WTC11 (cell line): Measurements from ENCODE around the gene SUPT3H. TPM values are rescaled to one million over a fixed set of nuclear protein-coding genes. Genes with fewer than 3 reads are reported as not detected.
A peak's percentile ranks its signal among the peaks of the same experiment; 100 is the strongest.

ENCODE experiments used
- ATAC-seq: fragments of 200-7000 bp; cut with Tn5 transposase; 2 replicates; pipeline ENCODE4 v1.10.0; 2021; ENCODE audit warnings: mild to moderate bottlenecking, moderate library complexity
- CTCF ChIA-PET: fragments of 300-600 bp; sonication (Branson Sonifier 250); formaldehyde crosslinking; loops from one replicate; lab custom pipeline; 2021; ENCODE audit warnings: antibody characterized with exemption; lab: Charles Lee
- POLR2A ChIA-PET: fragments of 350-600 bp; sonication (Branson Sonifier 250); formaldehyde crosslinking; loops from one replicate; lab custom pipeline; 2021; ENCODE audit warnings: antibody characterized with exemption; lab: Charles Lee
- DNase-seq: peaks from one replicate; pipeline ENCODE4 v3.0.0; 2021; ENCODE audit warnings: low spot score
- H3K27ac Mint-ChIP-seq: 2 replicates; pipeline ENCODE4 v1.8.0; 2021; ENCODE audit warnings: mixed read lengths
- H3K27me3 Mint-ChIP-seq: 2 replicates; pipeline ENCODE4 v1.8.0; 2021; ENCODE audit warnings: low read depth, mild to moderate bottlenecking, moderate library complexity, mixed read lengths
- H3K36me3 Mint-ChIP-seq: 2 replicates; pipeline ENCODE4 v1.8.0; 2021; ENCODE audit warnings: mixed read lengths
- H3K4me1 Mint-ChIP-seq: 2 replicates; pipeline ENCODE4 v1.8.0; 2022; ENCODE audit warnings: mixed read lengths
- H3K4me3 Mint-ChIP-seq: 2 replicates; pipeline ENCODE4 v1.8.0; 2021; ENCODE audit warnings: mild to moderate bottlenecking, moderate library complexity, mixed read lengths
- H3K9me3 Mint-ChIP-seq: 2 replicates; pipeline ENCODE4 v1.8.0; 2021; ENCODE audit warnings: mixed read lengths
- CBFB ChIP-seq: sonication (generic); formaldehyde crosslinking; IDR thresholded peaks from 2 replicates; pipeline ENCODE4 v1.8.1; 2022; ENCODE audit warnings: mild to moderate bottlenecking, low read depth, missing genetic modification reagents
- ELF4 ChIP-seq: sonication (generic); formaldehyde crosslinking; IDR thresholded peaks from 2 replicates; pipeline ENCODE4 v1.8.1; 2022; ENCODE audit warnings: low read depth, mild to moderate bottlenecking, moderate library complexity, missing genetic modification reagents
- ESRRA ChIP-seq: sonication (generic); formaldehyde crosslinking; IDR thresholded peaks from 2 replicates; pipeline ENCODE4 v1.8.1; 2022; ENCODE audit warnings: mild to moderate bottlenecking, missing genetic modification reagents, borderline replicate concordance
- HMGA2 ChIP-seq: fragments of 250-450 bp; sonication (Bioruptor Pico); IDR thresholded peaks from 2 replicates; pipeline ENCODE4 v1.4.0; 2021; ENCODE audit warnings: mild to moderate bottlenecking, moderate library complexity
- NFATC4 ChIP-seq: fragments of 250-450 bp; sonication (Bioruptor Pico); IDR thresholded peaks from 2 replicates; pipeline ENCODE4 v1.9.0; 2021; ENCODE audit warnings: mild to moderate bottlenecking
- NFYB ChIP-seq: sonication (generic); formaldehyde crosslinking; conservative IDR thresholded peaks from 2 replicates; pipeline ENCODE4 v1.8.0; 2022; ENCODE audit warnings: low read depth, missing genetic modification reagents
- NR3C1 ChIP-seq: sonication (generic); formaldehyde crosslinking; conservative IDR thresholded peaks from 2 replicates; pipeline ENCODE4 v1.8.1; 2023; ENCODE audit warnings: low read depth, mild to moderate bottlenecking, missing genetic modification reagents
- RELA ChIP-seq: sonication (generic); formaldehyde crosslinking; IDR thresholded peaks from 2 replicates; pipeline ENCODE4 v1.8.1; 2022; ENCODE audit warnings: missing genetic modification reagents, mild to moderate bottlenecking, borderline replicate concordance
- TP53 ChIP-seq: sonication (generic); formaldehyde crosslinking; IDR thresholded peaks from 2 replicates; pipeline ENCODE4 v1.8.1; 2023; ENCODE audit warnings: mild to moderate bottlenecking, missing genetic modification reagents
- total RNA-seq: library from RNA; stranded (reverse); gene quantifications from 3 replicates; pipeline ENCODE4 v1.2.3, GENCODE V29; 2021
- TF ChIP-seq, protein P1 (sequence below): sonication (generic); formaldehyde crosslinking; IDR thresholded peaks from 2 replicates; pipeline ENCODE4 v1.8.0; 2022; ENCODE audit warnings: mild to moderate bottlenecking, missing genetic modification reagents
- TF ChIP-seq, protein P2 (sequence below): sonication (generic); formaldehyde crosslinking; IDR thresholded peaks from 2 replicates; pipeline ENCODE4 v1.8.0; 2023; ENCODE audit warnings: mild to moderate bottlenecking, missing genetic modification reagents
- TF ChIP-seq, protein P3 (sequence below): sonication (generic); formaldehyde crosslinking; IDR thresholded peaks from 2 replicates; pipeline ENCODE4 v1.8.0; 2023; ENCODE audit warnings: missing genetic modification reagents
- TF ChIP-seq, protein P4 (sequence below): sonication (generic); formaldehyde crosslinking; IDR thresholded peaks from 2 replicates; pipeline ENCODE4 v1.8.1; 2022; ENCODE audit warnings: low read depth, missing genetic modification reagents, borderline replicate concordance
- TF ChIP-seq, protein P5 (sequence below): sonication (generic); formaldehyde crosslinking; IDR thresholded peaks from 2 replicates; pipeline ENCODE4 v1.8.0; 2022; ENCODE audit warnings: mild to moderate bottlenecking, missing genetic modification reagents

SUPT3H gene
- total RNA-seq, 1 experiment from 2014 or later = 15.3 TPM

DNA sequence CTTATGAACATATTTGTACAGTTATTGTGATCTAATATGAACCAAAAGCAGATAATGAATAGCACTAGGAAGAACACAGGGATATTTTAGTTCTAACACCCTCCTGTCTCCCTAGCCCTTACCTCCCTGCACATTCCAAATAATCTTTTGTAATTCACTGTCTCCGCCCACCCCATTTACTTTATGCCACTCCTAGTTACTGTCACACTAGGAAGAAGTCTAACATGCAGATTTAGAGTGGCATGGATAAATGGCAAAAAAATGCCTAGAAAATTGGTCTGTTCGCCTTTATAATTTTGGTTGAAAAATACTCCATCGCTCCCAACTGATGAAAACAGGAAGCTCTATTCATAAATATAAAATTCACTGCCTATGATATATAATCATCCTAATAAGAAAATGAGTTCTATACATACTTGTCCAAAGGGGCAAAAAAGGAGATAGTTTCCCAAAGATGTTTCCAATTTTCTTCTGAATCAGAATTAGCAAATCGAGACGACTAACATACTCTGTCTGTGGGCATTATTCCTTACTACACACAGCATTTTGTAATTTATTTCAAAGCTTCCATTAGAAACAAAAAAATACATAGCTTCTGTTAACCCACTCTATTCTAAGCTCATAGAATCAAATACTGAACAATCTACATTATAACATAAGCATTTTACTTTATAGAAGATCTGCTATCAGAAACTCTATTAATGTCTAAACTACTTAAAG is 50.9 kb downstream of the SUPT3H start:
- Mint-ChIP-seq H3K36me3 (no peaks in the 10 kb centered on the region), H3K27me3 (no peaks in the 10 kb centered on the region), H3K27ac (no peak overlapping the region), H3K9me3 (no peaks in the 10 kb centered on the region), H3K4me3 (no peak overlapping the region), H3K4me1 (peaks cover 28% of the 10 kb centered on the region)
- DNase-seq = no peak
- POLR2A ChIA-PET = no interaction called here
- ATAC-seq = peak; percentile 80
- CTCF ChIA-PET = no interaction called here
- TF ChIP-seq, protein P1, sequence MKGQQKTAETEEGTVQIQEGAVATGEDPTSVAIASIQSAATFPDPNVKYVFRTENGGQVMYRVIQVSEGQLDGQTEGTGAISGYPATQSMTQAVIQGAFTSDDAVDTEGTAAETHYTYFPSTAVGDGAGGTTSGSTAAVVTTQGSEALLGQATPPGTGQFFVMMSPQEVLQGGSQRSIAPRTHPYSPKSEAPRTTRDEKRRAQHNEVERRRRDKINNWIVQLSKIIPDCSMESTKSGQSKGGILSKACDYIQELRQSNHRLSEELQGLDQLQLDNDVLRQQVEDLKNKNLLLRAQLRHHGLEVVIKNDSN (CRISPR knock-in tag) = no peak
- TF ChIP-seq NR3C1 (CRISPR knock-in tag) = no peak
- no peak for TF ChIP-seq CBFB (CRISPR knock-in tag)
- TF ChIP-seq, protein P2, sequence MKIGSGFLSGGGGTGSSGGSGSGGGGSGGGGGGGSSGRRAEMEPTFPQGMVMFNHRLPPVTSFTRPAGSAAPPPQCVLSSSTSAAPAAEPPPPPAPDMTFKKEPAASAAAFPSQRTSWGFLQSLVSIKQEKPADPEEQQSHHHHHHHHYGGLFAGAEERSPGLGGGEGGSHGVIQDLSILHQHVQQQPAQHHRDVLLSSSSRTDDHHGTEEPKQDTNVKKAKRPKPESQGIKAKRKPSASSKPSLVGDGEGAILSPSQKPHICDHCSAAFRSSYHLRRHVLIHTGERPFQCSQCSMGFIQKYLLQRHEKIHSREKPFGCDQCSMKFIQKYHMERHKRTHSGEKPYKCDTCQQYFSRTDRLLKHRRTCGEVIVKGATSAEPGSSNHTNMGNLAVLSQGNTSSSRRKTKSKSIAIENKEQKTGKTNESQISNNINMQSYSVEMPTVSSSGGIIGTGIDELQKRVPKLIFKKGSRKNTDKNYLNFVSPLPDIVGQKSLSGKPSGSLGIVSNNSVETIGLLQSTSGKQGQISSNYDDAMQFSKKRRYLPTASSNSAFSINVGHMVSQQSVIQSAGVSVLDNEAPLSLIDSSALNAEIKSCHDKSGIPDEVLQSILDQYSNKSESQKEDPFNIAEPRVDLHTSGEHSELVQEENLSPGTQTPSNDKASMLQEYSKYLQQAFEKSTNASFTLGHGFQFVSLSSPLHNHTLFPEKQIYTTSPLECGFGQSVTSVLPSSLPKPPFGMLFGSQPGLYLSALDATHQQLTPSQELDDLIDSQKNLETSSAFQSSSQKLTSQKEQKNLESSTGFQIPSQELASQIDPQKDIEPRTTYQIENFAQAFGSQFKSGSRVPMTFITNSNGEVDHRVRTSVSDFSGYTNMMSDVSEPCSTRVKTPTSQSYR (CRISPR knock-in tag) = no peak
- TF ChIP-seq NFYB (CRISPR knock-in tag) = no peak
- TF ChIP-seq HMGA2 = no peak
- TF ChIP-seq, protein P3, sequence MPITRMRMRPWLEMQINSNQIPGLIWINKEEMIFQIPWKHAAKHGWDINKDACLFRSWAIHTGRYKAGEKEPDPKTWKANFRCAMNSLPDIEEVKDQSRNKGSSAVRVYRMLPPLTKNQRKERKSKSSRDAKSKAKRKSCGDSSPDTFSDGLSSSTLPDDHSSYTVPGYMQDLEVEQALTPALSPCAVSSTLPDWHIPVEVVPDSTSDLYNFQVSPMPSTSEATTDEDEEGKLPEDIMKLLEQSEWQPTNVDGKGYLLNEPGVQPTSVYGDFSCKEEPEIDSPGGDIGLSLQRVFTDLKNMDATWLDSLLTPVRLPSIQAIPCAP = no peak
- TF ChIP-seq ESRRA (CRISPR knock-in tag) = no peak
- no peak for TF ChIP-seq TP53 (CRISPR knock-in tag)
- TF ChIP-seq, protein P4, sequence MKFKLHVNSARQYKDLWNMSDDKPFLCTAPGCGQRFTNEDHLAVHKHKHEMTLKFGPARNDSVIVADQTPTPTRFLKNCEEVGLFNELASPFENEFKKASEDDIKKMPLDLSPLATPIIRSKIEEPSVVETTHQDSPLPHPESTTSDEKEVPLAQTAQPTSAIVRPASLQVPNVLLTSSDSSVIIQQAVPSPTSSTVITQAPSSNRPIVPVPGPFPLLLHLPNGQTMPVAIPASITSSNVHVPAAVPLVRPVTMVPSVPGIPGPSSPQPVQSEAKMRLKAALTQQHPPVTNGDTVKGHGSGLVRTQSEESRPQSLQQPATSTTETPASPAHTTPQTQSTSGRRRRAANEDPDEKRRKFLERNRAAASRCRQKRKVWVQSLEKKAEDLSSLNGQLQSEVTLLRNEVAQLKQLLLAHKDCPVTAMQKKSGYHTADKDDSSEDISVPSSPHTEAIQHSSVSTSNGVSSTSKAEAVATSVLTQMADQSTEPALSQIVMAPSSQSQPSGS (CRISPR knock-in tag) = no peak
- TF ChIP-seq ELF4 (CRISPR knock-in tag) = no peak

DNA sequence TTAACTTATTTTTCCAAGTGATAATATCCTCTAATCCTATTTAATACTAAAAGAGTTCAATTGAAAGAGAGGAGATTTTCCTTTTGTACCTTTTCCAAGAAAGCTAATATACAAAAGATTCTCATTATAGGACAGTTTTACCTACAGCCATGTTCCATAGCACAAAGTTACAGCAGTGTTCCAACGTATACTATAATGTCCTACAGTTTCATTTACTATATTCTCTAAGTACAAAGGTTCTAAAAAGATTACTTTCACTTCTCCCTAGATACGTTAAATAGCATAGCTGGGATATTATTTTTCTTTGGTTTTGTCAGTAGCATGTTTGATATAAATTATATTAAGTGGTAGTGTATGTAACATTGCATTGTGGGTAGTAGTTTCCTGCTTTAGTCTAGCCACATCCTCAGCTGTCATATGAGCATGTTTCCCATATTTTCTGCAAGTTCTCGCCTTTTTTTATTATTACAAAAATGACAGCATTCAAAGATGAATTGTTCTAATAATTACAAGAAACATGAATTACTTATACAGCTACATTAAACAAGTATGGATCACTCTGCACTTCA is 54.0 kb downstream of the SUPT3H start:
- ChIA-PET CTCF (interaction anchor here (1.0 kb wide), 1 partner anchor 848 kb away, joined by 3 read pairs; no protein-coding TSS in a partner anchor), POLR2A (no interaction called here)
- Mint-ChIP-seq H3K36me3 (no peaks in the 10 kb centered on the region), H3K4me3 (no peak overlapping the region), H3K27me3 (no peaks in the 10 kb centered on the region), H3K9me3 (no peaks in the 10 kb centered on the region), H3K27ac (no peak overlapping the region), H3K4me1 (peaks cover 28% of the 10 kb centered on the region)
- DNase-seq (no peak), ATAC-seq (no peak)
- TF ChIP-seq NFATC4 (CRISPR knock-in tag) (no peak), RELA (no peak)
- TF ChIP-seq, protein P5, sequence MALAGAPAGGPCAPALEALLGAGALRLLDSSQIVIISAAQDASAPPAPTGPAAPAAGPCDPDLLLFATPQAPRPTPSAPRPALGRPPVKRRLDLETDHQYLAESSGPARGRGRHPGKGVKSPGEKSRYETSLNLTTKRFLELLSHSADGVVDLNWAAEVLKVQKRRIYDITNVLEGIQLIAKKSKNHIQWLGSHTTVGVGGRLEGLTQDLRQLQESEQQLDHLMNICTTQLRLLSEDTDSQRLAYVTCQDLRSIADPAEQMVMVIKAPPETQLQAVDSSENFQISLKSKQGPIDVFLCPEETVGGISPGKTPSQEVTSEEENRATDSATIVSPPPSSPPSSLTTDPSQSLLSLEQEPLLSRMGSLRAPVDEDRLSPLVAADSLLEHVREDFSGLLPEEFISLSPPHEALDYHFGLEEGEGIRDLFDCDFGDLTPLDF (CRISPR knock-in tag) = no peak
- TF ChIP-seq, protein P2 (CRISPR knock-in tag) = no peak
